Prostate gland (tissue), 2 donors: ENCODE data around the gene SERPINB1.

Experiments used
- POLR2A ChIP-seq: fragments of 450-650 bp; IDR thresholded peaks from one replicate; pipeline ENCODE4 v1.6.1; 2016; ENCODE audit warnings: antibody characterized with exemption, mild to moderate bottlenecking
- POLR2AphosphoS5 ChIP-seq: sonication (generic); formaldehyde crosslinking; IDR thresholded peaks from one replicate; pipeline ENCODE4 v1.6.1; 2017; ENCODE audit warnings: antibody characterized with exemption
- TF ChIP-seq, protein P1 (sequence below), 4 experiments: fragments of 200-600 bp in 2 of 4; fragments of 450-650 bp in 2 of 4; sonication (generic) in 2 of 4; IDR thresholded peaks; 1 replicate in 3 of 4; 2 replicates in 1 of 4; pipeline ENCODE4 v1.5.1; 2016 to 2019; ENCODE audit warnings: antibody characterized with exemption in 4 of 4, mild to moderate bottlenecking in 2 of 4, moderate library complexity in 2 of 4

DNA sequence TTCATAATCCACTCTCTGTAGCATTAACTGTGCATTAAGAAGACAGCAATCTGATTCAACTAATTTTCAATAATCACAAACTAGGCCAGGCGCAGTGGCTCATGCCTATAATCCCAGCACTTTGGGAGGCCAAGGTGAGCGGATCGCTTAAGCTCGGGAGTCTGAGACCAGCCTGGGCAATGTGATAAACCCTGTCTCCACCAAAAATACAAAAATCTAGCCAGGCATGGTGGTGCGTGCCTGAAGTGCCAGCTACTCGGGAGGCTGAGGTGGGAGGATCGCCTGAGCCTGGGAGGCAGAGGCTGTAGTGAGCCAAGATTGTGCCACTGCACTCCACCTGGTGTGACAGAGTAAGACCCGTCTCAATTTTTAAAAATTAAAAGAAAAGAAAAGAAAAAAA is 32.0 kb upstream of the SERPINB1 start:
- TF ChIP-seq, protein P1, sequence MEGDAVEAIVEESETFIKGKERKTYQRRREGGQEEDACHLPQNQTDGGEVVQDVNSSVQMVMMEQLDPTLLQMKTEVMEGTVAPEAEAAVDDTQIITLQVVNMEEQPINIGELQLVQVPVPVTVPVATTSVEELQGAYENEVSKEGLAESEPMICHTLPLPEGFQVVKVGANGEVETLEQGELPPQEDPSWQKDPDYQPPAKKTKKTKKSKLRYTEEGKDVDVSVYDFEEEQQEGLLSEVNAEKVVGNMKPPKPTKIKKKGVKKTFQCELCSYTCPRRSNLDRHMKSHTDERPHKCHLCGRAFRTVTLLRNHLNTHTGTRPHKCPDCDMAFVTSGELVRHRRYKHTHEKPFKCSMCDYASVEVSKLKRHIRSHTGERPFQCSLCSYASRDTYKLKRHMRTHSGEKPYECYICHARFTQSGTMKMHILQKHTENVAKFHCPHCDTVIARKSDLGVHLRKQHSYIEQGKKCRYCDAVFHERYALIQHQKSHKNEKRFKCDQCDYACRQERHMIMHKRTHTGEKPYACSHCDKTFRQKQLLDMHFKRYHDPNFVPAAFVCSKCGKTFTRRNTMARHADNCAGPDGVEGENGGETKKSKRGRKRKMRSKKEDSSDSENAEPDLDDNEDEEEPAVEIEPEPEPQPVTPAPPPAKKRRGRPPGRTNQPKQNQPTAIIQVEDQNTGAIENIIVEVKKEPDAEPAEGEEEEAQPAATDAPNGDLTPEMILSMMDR (IDR thresholded peaks at IDR 0.05) = no peak
- no peak for TF ChIP-seq POLR2A
- TF ChIP-seq POLR2AphosphoS5 = no peak
